ENCODE results near the gene CTNNA3.

The CTNNA3 gene

GRCh38 chr10:66827353-66827752, 868.6 kb downstream of the CTNNA3 start:
- Histone ChIP-seq H3K4me3 (ENCODE audit: severe bottlenecking) (no peak overlapping the region), H3K36me3 (ENCODE audit: low read depth) (no peaks in the 10 kb centered on the region), H3K27me3 (ENCODE audit: insufficient read depth, poor library complexity, severe bottlenecking) (no peaks in the 10 kb centered on the region), H3K4me1 (ENCODE audit: insufficient read depth, poor library complexity, severe bottlenecking) (peaks cover 9% of the 10 kb centered on the region), H3K27ac (ENCODE audit: poor library complexity, severe bottlenecking) (peak overlapping the region; percentile 6), H3K9me3 (ENCODE audit: severe bottlenecking) (no peaks in the 10 kb centered on the region)
- ATAC-seq (ENCODE audit: low read depth) (peak; percentile 99), DNase-seq (ENCODE audit: low spot score) (no peak)
- TF ChIP-seq, protein P1, sequence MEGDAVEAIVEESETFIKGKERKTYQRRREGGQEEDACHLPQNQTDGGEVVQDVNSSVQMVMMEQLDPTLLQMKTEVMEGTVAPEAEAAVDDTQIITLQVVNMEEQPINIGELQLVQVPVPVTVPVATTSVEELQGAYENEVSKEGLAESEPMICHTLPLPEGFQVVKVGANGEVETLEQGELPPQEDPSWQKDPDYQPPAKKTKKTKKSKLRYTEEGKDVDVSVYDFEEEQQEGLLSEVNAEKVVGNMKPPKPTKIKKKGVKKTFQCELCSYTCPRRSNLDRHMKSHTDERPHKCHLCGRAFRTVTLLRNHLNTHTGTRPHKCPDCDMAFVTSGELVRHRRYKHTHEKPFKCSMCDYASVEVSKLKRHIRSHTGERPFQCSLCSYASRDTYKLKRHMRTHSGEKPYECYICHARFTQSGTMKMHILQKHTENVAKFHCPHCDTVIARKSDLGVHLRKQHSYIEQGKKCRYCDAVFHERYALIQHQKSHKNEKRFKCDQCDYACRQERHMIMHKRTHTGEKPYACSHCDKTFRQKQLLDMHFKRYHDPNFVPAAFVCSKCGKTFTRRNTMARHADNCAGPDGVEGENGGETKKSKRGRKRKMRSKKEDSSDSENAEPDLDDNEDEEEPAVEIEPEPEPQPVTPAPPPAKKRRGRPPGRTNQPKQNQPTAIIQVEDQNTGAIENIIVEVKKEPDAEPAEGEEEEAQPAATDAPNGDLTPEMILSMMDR (IDR thresholded peaks at IDR 0.05; ENCODE audit: poor library complexity, severe bottlenecking) = no peak

DNA sequence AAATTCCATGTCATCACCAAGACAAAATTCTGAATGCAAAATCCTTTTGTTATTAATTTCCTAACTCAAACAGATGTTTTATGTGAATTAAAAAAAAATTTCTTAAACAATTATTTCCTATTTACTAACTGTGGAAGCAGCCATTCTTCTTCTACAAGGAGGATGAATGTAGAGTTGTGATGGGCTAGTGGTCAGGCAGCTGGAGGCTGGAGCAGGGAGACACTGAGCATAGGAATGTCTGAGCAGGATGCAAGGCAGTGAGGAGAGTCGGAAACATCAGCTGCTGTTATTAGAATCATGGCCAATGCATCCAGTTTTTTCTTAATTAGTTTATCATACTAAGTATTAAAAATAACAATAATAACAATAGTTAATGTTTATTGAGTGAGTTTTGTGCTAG, 872.7 kb downstream of the CTNNA3 start:
- no peaks in the 10 kb centered on the region for H3K36me3 ChIP-seq (ENCODE audit: low read depth)
- DNase-seq (ENCODE audit: low spot score) (no peak), ATAC-seq (ENCODE audit: low read depth) (no peak)

GRCh38 chr10:66822801-66823200, 873.2 kb downstream of the CTNNA3 start:
- Histone ChIP-seq H3K4me1 (ENCODE audit: insufficient read depth, poor library complexity, severe bottlenecking) (peaks cover 7% of the 10 kb centered on the region), H3K27me3 (ENCODE audit: insufficient read depth, poor library complexity, severe bottlenecking) (no peaks in the 10 kb centered on the region), H3K9me3 (ENCODE audit: severe bottlenecking) (no peaks in the 10 kb centered on the region), H3K36me3 (ENCODE audit: low read depth) (no peaks in the 10 kb centered on the region), H3K27ac (ENCODE audit: poor library complexity, severe bottlenecking) (no peak overlapping the region), H3K4me3 (ENCODE audit: severe bottlenecking) (no peak overlapping the region)
- no peak for ATAC-seq (ENCODE audit: low read depth)
- TF ChIP-seq, protein P1 (IDR thresholded peaks at IDR 0.05; ENCODE audit: poor library complexity, severe bottlenecking) = no peak
- no peak for DNase-seq (ENCODE audit: low spot score)

More for the DNA sequence above, 872.7 kb downstream of the CTNNA3 start:
- Histone ChIP-seq H3K27ac (ENCODE audit: poor library complexity, severe bottlenecking) (no peak overlapping the region), H3K4me3 (ENCODE audit: severe bottlenecking) (no peak overlapping the region), H3K27me3 (ENCODE audit: insufficient read depth, poor library complexity, severe bottlenecking) (no peaks in the 10 kb centered on the region), H3K4me1 (ENCODE audit: insufficient read depth, poor library complexity, severe bottlenecking) (peaks cover 9% of the 10 kb centered on the region), H3K9me3 (ENCODE audit: severe bottlenecking) (no peaks in the 10 kb centered on the region)
- TF ChIP-seq, protein P1 (IDR thresholded peaks at IDR 0.05; ENCODE audit: poor library complexity, severe bottlenecking) = no peak

DNA sequence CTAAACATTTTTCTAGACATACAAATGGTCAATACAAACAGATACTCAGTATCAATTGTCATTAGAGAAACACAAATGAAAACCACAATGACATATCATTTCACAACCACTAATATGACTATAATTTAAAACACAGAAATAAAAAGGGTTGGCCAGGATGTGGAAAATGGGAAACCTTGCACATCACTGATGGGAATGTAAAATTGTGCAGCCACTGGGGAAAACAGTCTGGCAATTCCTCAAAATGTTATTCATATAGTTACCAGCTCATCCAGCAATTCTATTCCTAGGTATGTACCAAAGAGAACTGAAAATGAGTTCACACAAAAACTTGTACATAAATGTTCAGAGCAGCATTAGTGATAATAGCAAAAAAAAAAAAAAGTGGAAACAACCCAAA, 876.3 kb downstream of the CTNNA3 start:
- Histone ChIP-seq H3K4me3 (ENCODE audit: severe bottlenecking) (no peak overlapping the region), H3K9me3 (ENCODE audit: severe bottlenecking) (no peaks in the 10 kb centered on the region), H3K36me3 (ENCODE audit: low read depth) (no peaks in the 10 kb centered on the region), H3K4me1 (ENCODE audit: insufficient read depth, poor library complexity, severe bottlenecking) (no peaks in the 10 kb centered on the region), H3K27ac (ENCODE audit: poor library complexity, severe bottlenecking) (no peak overlapping the region), H3K27me3 (ENCODE audit: insufficient read depth, poor library complexity, severe bottlenecking) (no peaks in the 10 kb centered on the region)
- TF ChIP-seq, protein P1 (IDR thresholded peaks at IDR 0.05; ENCODE audit: poor library complexity, severe bottlenecking) = no peak
- ATAC-seq (ENCODE audit: low read depth) (no peak), DNase-seq (ENCODE audit: low spot score) (no peak)

DNA sequence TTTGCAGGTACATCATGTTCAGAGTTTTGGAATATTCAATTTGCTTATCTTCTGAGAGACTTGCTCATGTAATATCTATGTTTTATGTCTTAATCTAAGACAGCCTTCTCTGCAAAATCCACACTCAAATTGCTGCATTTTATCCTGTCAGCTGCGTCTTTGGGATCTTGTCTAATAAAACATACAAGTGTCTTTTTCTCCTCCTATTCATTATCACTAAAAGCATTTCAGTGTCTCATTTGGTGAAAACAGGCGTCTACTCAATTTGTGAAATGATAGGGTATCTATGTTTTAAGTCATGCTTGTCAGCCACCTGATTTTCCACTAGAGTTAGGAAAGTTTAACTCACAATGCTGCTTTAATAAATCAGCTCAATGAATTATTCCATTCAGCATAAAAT, 882.9 kb downstream of the CTNNA3 start:
- no peak overlapping the region for H3K27ac ChIP-seq (ENCODE audit: poor library complexity, severe bottlenecking)
- no peak for DNase-seq (ENCODE audit: low spot score)
- TF ChIP-seq, protein P1 (IDR thresholded peaks at IDR 0.05; ENCODE audit: poor library complexity, severe bottlenecking) = no peak

More for the DNA sequence above, 882.9 kb downstream of the CTNNA3 start:
- Histone ChIP-seq H3K27me3 (ENCODE audit: insufficient read depth, poor library complexity, severe bottlenecking) (no peaks in the 10 kb centered on the region), H3K9me3 (ENCODE audit: severe bottlenecking) (no peaks in the 10 kb centered on the region), H3K36me3 (ENCODE audit: low read depth) (no peaks in the 10 kb centered on the region), H3K4me3 (ENCODE audit: severe bottlenecking) (no peak overlapping the region), H3K4me1 (ENCODE audit: insufficient read depth, poor library complexity, severe bottlenecking) (no peaks in the 10 kb centered on the region)
- no peak for ATAC-seq (ENCODE audit: low read depth)
